NCI-H510A treated with DMSO at 0.1 percent for 48 hours (cell line): ENCODE measurements around the gene GTSF1L.

Experiments used
- DNase-seq: peaks from one replicate; lab custom pipeline; 2025; lab: John Stamatoyannopoulos, UW

Gene GTSF1L

GRCh38 chr20:43716757-43717615, 9.8 kb downstream of the GTSF1L start:
- no peak for DNase-seq

- no peak for DNase-seq
Measured at GRCh38 chr20:43716123-43716522, 10.7 kb downstream of the GTSF1L start.

- no peak for DNase-seq
Measured at GRCh38 chr20:43715511-43715910, 11.3 kb downstream of the GTSF1L start.

- DNase-seq, result no peak
Measured at GRCh38 chr20:43715044-43715443, 11.8 kb downstream of the GTSF1L start.

GRCh38 chr20:43711098-43711654, 15.6 kb downstream of the GTSF1L start:
- DNase-seq, result no peak

GRCh38 chr20:43710370-43711044, 16.3 kb downstream of the GTSF1L start:
- no peak for DNase-seq

GRCh38 chr20:43702502-43702901, 24.3 kb downstream of the GTSF1L start:
- DNase-seq, result no peak

GRCh38 chr20:43700627-43701026, 26.2 kb downstream of the GTSF1L start:
- no peak for DNase-seq

GRCh38 chr20:43699941-43700565, 26.7 kb downstream of the GTSF1L start:
- DNase-seq, result no peak

GRCh38 chr20:43695571-43695970, 31.2 kb downstream of the GTSF1L start:
- DNase-seq, result no peak

GRCh38 chr20:43694763-43695162, 32.0 kb downstream of the GTSF1L start:
- DNase-seq, result no peak

GRCh38 chr20:43691928-43692524, 34.8 kb downstream of the GTSF1L start:
- peak; percentile 25 for DNase-seq

GRCh38 chr20:43690943-43691598, 35.7 kb downstream of the GTSF1L start:
- DNase-seq, result no peak

GRCh38 chr20:43689165-43689564, 37.6 kb downstream of the GTSF1L start:
- no peak for DNase-seq

- no peak for DNase-seq
Measured at GRCh38 chr20:43686820-43687219, 40.0 kb downstream of the GTSF1L start.

GRCh38 chr20:43682446-43682845, 44.4 kb downstream of the GTSF1L start:
- no peak for DNase-seq

GRCh38 chr20:43681991-43682410, 44.8 kb downstream of the GTSF1L start:
- DNase-seq, result peak; percentile 53

- DNase-seq, result peak; percentile 86
Measured at GRCh38 chr20:43681468-43681942, 45.3 kb downstream of the GTSF1L start.

- DNase-seq, result no peak
Measured at GRCh38 chr20:43680981-43681380, 45.8 kb downstream of the GTSF1L start.

- no peak for DNase-seq
Measured at GRCh38 chr20:43676368-43676767, 50.4 kb downstream of the GTSF1L start.
